H1 (cell line): Measurements from ENCODE around the gene TDG. TPM values are rescaled to one million over a fixed set of nuclear protein-coding genes. Genes with fewer than 3 reads are reported as not detected.

Source experiments
- SP4 ChIP-seq: IDR thresholded peaks from 2 replicates; pipeline ENCODE4 v1.6.1; 2012; ENCODE audit warnings: low read length, inconsistent platforms
- TCF12 ChIP-seq: IDR thresholded peaks from 2 replicates; pipeline ENCODE4 v1.6.1; 2011; ENCODE audit warnings: low read depth, mild to moderate bottlenecking, low read length
- polyA plus RNA-seq, 7 experiments: library from polyadenylated mRNA; depleted of rRNA in 3 of 7; stranded (reverse) in 5 of 7; unstranded in 2 of 7; fragments of >200 nt in 5 of 7; fragments of 200-250 nt in 2 of 7; gene quantifications; 1 replicate in 5 of 7; 2 replicates in 1 of 7; 4 replicates in 1 of 7; pipeline versions ENCODE4 v1.2.1 to v1.2.3, GENCODE V29; 2011 to 2013; ENCODE audit warnings: missing spikeins in 2 of 7, mixed read lengths in 2 of 7
- total RNA-seq: library from RNA; stranded (reverse); fragmentation: NEBNext Ultra II Directional; extraction: Animal tissue kit (Norgen Biotek cat#: 25700); gene quantifications from 2 replicates; pipeline ENCODE4 v1.2.1, GENCODE V29; 2021

The TDG gene
- total and polyA plus RNA-seq, 2 of the 8 experiments (the other 6 are each of a cell fraction or from before 2014, with no cell fraction given) = 22.7 to 47.8 TPM

DNA sequence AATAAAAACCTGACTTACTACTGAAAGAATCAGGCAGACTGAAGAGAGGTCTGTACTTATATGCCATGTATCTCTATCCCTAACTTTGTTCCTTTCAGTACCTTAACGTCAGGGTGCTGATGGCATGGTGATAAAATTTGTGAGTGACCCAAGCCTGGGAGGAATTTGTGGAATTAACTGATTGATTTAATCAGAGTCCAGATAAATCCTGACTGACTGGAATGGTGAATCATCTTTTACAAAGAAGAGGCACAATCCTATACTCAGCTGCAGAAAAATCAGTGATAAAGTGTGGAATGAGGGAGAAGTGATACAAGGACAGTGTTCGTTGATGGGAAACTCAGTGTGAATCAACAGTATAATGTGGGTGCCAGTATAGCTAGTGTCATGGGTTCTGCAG, 3.7 kb downstream of the TDG start (continued):
- TF ChIP-seq SP4 (no peak), TCF12 (no peak)
- TF ChIP-seq, all 59 proteins: peak for 0
